NCI-H2107 (cell line): ENCODE data around the gene SIRPA.
A peak's percentile ranks its signal among the peaks of the same experiment; 100 is the strongest.

Experiments used
- DNase-seq: peaks from one replicate; lab custom pipeline; 2025; lab: John Stamatoyannopoulos, UW

SIRPA gene

DNA sequence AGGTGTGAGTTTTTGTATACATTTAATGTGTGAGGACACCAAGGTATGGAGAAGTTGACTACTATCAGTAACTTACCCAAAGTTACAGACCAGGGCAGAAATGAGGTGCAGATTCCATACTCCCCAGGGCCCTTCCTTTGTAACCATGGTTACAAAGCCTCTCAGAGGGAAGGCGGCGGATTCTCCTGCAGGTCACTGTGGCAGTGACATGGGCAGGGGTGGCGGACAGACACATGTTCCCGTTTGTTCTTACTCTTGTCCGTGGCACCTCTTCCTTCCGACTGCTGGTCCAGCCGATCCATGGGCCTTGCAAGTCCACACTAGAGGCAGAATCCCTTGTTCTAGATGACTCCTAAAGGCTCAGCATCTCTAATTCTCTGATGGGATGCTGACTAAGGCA, 55.6 kb downstream of the SIRPA start:
- no peak for DNase-seq

DNA sequence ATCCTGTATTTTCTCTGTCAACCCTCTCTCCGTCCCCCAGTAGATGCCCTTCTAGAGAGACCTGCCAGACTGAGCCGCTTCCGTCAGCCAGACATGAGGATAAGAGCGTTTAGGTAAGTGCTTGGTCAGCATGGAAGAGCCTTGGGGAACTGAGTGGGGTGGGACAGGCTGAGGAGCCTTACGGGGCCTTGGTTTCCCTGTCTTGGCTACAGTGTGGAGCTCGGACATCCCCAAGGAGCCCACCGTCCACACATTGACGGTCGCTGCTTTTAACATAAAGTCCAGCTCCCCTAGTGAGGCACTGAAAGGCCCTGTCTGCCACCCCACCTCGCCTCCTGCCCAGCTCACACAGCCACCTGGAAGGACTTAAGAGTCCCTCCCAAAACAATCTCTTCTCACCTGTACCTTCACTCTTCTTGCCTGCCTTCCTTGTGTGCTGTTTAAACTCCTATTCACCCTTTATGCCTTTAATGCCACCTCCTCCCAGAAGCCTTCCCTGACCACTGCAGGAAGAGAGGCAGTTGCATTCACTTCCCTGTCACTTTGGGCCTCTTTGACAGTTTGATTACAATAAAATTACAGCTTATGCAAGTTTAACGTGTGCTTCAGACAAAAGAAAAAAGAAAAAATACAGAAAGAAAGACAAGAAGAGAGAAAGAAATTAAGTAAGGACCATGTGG, 56.4 kb downstream of the SIRPA start:
- DNase-seq: no peak

DNA sequence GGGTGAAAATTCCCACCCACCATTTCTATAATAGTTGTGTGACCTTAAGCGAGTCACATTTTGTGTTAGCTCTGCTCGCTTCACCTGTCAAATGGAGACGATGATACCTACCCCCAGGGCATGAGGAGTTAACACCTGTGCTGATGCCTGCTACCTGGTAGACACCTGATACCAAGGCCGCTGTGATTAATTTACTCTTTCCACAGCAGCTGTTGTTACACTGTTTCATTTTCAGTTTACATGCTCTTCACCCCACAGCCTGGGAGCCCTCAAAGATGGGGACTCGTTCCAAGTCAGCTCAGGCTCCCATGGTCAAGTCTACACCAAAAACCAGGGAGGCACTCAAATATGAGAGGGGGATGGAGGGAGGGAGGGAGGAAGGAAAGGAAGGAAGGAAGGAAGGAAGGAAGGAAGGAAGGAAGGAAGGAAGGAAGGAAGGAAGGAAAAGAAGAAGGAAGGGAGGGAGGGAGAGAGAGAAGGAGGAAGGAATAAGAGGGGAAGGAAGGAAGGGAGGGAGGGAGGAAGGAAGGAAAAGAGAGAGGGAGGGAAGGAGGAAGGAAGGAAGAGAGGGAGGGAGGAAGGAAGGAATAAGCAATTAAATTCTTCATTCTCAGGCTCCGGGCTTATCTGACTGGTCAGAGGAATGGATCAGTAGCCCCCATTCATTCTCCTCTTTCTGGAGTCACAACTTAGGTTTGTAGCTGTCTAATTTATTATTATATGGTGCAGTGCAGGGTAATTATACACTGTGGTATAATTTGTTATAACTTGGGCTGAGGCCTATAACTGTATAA, 57.7 kb downstream of the SIRPA start:
- no peak for DNase-seq

DNA sequence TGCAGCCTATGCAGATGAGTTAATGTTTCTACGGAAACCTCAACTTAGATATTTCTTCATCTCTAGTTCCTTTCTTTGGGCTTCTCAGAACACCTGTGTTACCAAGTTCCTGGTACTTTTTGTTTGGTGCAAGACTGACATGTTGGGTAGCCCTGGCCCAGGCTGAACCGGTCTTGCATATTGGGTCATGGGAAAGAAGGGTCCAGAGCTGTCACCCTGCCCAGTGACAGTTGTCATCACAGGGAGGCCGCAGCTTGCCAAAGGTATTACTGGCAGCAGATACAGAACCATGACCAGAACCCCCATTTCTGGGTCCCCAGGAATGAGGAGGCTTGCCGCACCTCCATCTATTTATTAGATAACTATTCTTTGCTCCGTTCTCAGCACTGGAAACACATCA, 58.4 kb downstream of the SIRPA start:
- DNase-seq: no peak

DNA sequence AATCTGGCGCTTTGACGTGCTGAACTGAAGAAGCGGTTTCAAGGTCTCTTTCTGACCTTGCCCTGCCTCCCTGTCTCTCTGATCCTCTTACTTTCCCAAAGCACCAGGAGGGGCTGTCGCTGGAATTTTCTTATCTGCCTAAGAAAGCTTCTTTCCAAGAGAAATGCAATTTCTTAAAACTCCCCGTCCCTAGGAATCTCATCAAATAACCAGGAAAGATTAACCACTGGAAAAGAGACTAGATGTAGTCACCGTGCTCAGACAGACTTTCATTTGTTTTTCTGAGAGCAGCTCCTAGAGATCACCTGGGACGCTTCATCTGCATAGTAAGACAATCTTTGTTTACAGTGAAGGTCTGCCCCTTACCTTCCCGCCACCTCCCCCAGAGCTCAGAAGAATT, 60.0 kb downstream of the SIRPA start:
- DNase-seq: no peak

DNA sequence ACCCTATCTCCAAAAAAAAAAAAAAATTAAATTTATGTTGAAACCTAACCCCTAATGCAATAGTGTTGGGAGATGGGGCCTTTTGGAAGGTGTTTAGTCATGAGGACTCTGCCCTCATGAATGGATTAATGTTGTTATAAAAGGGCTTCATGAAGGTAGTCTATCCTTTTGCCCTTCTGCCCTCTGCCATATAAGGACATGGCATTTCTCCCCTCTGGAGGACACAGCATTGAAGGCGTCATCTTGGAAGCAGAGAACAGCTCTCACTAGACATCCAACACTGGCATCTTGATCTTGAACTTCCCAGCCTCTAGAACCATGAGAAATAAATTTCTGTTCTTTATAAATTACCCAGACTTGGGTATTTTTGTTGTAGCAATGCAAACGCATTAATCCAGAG, 63.2 kb downstream of the SIRPA start:
- no peak for DNase-seq

DNA sequence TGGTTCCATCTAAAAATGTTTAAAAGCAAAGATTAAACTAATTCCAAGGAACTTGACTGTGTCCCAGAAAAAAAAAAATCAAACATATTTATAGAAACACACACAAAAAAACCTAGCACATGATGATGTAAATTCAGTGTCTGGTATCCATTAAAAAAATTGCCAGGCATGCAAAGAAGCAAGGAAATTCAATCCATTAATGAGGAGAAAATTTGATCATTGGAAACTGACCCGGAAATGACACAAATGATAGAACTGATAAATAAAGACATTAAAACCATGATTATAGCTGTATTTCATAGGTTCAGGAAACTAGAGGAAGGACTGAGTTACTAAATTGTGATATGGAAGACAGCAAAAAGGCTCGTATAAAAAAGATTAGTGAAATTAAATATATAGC, 63.9 kb downstream of the SIRPA start:
- no peak for DNase-seq

DNA sequence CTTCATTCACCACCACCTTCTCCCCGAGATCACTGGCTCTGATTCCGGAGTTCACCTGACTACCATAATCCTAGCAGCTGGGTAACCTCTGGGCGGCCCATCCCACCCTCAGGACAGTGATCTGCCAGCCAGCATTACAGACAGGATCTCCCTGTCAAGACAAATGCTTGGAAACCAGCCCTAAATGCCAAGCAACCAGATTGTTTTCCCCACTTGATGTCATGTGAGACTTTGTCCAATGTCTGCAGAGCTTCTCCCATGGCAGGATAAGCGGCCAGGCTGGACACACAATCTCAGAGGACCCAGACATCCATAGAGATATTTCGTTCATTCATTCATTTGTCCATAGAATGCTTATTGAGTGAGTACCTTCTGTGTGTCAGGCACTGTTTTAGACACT, 66.2 kb downstream of the SIRPA start:
- no peak for DNase-seq

DNA sequence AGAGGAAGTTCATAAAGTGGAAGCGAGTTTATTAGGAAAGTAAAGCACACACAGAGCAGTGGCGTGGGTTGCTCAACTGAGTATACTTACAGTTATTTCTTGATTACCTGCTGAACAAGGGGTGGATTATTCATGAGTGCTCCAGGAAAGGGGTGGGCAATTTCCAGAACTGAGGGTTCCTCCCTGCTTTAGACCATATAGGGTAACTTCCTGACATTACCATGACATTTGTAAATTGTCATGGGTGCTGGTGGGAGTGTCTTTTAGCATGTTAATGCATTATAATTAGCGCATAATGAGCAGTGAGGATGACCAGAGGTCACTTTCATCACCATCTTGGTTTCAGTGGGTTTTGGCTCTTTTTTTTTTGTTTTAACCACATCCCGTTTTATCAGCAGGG, 68.9 kb downstream of the SIRPA start:
- no peak for DNase-seq

DNA sequence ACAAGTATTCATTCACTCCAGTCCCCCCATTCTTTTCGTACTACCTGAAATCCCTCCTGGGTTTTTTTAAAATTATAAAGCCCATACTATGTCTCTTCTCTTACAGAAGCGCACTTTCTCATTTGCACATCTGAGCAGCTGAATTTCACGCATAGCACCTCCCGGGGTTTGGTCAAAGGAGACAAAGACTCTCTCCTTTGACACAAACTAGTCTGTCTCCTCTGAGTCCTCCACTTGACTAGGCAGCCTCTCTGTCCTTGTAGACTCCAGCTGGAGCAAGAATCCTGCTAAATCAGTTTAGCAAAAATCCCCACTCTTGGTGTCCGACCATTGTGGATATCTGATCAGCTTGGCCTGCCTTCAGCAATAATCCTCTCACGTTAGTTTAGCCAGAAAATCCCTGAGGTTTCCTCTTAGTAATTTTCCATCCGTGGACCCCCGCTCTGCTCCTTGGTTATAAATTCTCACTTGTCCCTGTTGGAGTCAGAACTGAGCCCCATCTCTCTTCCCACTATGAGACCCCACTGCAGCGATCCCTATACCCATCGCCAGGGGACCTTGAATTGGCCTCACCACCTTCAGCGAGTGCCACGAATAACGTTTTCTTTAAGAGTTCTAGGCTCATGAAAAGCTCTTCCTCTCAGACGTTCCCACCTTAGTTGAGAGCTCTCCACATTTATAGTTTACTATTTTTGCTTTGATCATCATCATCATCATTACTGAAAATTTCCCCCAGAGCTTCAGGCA, 69.6 kb downstream of the SIRPA start:
- DNase-seq: no peak

DNA sequence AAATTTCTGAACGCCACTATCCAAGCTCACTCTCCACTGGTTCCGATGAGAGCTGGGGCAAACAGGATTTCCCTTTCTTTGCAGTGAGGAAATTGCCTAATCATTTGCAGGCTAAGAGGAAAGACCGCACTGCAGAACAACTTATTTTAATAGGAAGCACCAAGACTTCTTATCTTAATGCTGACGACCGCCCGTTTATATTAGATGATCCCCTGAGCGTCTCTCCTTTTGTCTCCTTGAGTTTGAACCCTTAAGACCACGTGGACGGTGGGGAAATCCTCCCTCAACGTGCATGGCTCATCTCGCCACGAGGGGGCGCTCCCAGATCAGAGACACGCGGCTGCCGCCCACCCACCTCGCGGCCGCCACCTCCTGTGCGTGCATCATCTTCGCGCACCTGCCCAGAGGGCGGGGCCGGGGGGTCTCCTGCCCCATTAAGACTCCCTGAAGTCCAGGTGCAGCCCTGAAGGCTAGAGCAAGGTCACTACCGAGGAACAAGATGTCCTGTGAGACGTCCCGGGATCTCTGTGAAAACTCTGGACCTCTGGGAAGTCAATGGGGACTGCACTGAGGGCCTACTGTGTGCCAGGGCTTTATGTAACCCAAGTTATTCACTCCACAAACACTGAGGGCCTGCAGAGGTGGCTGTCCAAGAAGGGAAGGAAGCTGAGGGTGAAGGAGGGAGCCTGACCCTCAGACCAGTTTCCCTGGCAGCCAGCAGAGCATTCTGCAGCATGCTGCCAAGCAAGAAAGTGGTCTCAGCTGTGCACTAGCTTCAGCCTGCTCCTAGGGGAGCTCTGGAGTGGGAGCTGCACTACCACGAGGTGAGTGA, 70.5 kb downstream of the SIRPA start:
- peak; percentile 5 for DNase-seq

DNA sequence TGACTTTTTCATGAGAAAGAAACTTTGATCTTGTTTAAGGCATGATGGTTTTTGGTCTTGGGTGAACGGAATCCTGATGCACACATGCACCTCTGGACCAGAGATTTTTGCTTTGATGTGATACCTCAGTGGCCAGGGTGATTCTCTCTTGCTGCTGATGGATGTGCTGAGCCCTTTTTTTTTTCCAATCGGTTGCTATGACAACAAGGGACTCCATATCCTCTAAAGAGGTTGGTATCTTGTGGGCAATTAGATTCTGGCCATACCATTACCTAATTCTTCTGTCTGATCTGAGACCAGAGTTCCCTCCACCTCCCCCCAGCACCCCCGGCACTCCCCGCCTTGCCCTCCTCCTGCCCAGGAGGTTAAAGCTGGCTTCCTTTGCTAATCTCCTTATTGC, 73.8 kb downstream of the SIRPA start:
- no peak for DNase-seq

DNA sequence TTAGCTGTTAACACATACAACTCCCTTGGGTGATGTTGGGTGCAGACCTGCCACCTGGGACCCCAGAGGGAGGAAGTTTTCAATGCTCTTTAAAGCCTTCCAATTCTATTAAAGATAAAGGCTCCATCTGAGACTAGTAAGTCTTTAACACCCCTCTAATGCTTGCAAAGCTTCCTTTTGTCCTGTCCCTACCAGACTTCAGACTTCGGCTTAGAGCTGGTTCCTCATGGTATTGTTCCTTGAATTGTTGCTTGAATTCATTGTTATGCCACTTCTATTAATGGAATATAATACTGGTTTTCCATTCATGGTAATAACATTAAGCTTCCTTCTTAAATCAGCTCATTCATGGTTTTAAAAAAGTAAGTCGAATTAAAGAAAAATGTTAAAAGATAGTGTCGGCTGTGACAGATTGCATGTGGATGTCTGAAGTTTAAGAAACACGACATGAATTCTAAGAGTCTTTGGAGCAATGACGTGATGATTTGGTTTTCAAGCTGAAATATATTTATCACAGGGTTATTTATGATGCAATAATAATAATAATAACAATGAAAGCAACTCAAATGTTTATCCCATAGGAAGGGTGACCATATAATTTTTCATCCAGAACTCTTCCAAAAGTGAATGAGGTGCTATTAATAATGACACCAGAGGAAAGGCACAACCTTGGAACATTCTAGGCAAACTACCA, 76.8 kb downstream of the SIRPA start:
- no peak for DNase-seq

DNA sequence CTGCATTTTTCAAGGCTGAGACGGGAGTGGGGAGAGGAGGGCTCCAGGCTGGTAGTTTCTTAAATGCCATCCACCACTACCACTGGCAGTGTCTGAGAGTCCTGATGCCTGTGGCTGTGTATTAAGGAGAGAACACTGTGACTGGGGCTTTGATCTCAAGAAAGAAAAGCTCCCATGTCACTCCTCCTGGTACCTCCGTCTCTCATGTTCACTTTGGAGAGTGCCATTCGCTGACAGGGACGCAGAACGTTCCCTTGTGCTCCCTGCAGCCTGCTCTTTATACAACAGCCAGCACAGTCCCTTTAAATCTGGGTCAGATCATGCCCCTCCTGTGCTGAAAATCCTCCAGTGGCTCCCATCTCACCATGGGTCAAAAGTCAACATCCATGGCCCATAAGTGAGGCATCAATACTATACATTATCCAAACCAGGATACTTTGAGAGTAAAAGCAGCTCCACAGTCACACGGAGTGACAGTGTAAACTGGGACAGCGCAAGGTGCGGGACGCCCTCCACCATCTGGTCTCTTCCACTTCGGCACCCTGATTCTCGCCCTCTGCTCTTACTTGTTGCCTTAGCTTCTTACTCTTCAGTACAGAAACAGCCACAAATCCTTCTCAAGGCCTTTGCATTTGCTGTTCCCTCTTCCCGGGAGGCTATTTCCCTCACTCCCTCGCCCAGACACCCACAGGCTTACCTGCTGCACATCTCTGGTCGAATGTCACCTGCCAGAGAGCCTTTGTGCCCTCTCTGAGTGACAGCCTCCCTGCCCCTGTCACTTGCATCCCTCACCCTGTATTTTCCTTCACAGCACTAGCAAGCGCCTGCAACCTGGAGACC, 78.6 kb downstream of the SIRPA start:
- no peak for DNase-seq

DNA sequence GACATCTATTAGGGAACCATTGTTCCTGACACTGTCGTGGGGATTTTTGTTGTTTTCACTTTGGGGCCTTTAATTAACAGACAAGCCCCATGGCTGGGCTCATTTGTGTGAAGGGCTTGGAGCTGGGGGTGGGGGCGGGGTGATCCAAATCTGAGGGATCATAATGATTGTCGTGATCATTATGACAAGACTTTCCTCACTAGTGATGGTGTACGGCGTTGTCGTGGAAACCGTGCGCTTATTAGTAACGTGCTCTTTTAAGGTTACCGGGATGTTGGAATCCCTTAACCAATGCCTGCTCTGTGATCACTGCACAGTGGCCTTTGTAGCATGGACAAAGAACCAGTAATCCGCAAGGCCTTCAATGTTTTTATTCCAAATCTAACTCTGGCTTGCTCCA, 80.1 kb downstream of the SIRPA start:
- no peak for DNase-seq

DNA sequence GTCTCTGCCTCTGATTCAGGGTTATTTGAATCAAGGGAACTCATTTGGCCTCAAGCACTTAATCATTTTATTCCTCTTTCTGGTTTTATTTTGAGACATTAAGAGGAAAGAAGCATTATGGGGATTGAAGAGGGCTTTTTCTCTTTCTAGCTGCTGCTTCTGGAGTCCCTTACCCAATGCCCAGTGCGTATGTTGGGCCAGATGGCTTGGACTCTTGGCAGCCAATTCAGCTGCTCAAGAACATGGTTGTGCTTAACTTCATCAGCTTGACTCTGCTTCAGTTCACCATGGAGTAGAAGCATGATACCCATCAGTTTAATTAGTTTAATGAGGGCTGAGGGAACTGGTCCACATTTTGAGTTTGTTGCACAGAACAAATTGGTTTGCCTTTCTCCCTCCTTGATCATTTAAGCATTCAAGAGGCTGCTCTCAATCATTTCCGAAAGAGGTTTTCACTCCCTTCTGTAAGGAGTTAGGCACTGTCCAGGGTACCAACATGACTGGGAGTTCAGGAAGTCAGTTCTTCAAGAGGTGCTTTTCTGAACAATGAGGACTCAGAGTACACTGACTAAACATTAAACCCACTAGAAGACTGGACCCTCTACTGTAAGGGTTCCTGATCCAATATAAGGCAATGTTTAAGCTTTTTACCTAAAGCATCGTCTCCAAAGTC, 84.0 kb downstream of the SIRPA start:
- DNase-seq: no peak

DNA sequence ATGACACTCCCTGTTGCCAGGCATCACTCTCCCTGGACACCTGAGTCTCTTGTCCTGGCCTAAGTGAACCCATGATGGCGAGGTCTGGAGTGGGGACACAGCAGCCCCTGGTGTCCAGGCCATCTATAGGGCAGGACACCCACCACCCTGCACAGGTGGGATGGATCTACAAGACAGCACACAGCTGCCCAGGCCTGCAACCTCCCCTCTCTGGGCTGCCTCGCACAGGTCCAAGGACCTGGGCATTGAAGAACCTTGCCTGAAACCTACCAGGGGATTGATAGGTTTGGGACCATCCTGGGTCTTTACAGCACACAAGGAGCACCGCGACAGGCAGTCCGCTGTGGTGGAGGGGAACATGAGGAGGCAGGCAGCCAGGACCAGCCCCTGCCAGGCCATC, 87.5 kb downstream of the SIRPA start:
- DNase-seq: no peak

DNA sequence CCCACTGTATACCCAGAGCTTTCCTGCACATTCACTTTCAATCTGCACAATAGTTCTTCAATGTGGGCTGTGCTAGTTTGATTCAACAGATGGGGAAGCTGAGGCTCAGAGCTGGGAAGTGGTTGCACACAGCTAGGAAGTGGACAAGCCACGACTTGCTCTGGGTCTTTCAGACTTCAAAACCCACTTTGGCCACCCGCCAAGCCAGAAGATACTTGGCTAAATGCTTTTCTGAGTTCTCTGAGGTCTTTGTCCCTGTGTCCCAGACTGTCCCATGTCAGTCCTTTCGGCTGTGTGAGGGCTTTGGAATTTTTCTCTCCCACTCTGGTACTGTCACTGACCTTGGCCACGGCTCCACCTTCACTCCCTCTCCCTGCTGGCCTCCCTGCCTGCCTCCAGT, 88.1 kb downstream of the SIRPA start:
- no peak for DNase-seq

DNA sequence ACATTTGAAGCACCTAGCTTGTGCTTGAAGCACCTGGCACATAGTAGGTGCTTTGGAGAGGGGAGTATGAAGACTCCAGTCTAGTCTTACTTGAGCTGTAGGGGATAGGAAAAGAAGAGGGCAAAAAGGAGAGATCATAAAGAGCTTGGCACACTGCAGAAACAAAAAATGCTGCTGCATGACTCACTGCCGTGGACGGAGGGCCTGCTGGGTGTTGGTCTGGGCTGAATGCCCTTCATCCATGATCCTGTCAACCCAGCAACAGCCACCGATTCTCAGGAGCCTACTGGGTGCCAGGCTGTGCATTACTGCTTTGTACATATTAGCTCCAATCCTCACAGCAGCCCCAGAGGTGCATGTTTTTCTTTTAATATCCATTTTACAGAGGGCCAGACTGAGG, 92.6 kb downstream of the SIRPA start:
- no peak for DNase-seq
